ENCODE data around the gene PALM. TPM values are rescaled to one million over a fixed set of nuclear protein-coding genes. Genes with fewer than 3 reads are reported as not detected.

The PALM gene
- polyA plus RNA-seq, 2 of the 4 experiments (the other 2 are of a cell fraction): 3.0 to 15.7 TPM

DNA sequence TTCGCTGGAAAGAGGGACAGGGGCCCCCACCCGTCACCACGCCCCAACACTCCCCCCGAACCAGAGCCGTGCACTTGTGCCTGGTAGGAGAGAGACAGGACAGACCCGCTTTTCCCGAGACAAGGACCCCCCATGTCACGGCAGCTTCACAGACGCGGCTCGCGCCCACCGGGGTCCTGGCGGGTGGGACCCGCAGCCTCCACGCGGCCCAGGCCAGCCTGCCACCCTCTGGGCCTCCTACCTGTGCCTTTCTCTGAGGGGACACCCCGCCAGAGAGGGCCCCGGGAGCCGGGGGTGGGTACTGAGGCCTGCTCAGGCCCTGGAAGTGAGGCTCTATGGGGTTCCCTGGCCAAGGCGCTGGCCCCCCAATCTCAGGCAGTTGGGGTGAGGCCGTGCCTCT is 38.2 kb downstream of the PALM start:
- no peak for DNase-seq (ENCODE audit: low read depth in 1 of 2, low spot score in 1 of 2)
- 92% methylated on average over 6 of the region's 22 CpGs for WGBS (ENCODE audit: missing lambda C conversion rate)
- H3K4me3 ChIP-seq: no peak overlapping the region
- H3K4me1 ChIP-seq: peaks cover 12% of the 10 kb centered on the region; the same call in 2 of the 3 replicates
- ATAC-seq: no peak
- H3K9me3 ChIP-seq: peaks cover 22% of the 10 kb centered on the region
- H3K4me2 ChIP-seq: no peak overlapping the region
- POLR2A ChIA-PET: no interaction called here
- no peak for TF ChIP-seq ZSCAN20 (CRISPR knock-in tag; IDR thresholded peaks at IDR 0.05)
- H3K27ac ChIP-seq: peak overlapping the region in 1 of 2 experiments; percentile 99; a peak in 2 of 6 replicates
- CTCF ChIA-PET: interaction anchor here (4.7 kb wide), 1 partner anchor 13 kb away, joined by 15 read pairs; no protein-coding TSS in a partner anchor
- no peak for FAIRE-seq

DNA sequence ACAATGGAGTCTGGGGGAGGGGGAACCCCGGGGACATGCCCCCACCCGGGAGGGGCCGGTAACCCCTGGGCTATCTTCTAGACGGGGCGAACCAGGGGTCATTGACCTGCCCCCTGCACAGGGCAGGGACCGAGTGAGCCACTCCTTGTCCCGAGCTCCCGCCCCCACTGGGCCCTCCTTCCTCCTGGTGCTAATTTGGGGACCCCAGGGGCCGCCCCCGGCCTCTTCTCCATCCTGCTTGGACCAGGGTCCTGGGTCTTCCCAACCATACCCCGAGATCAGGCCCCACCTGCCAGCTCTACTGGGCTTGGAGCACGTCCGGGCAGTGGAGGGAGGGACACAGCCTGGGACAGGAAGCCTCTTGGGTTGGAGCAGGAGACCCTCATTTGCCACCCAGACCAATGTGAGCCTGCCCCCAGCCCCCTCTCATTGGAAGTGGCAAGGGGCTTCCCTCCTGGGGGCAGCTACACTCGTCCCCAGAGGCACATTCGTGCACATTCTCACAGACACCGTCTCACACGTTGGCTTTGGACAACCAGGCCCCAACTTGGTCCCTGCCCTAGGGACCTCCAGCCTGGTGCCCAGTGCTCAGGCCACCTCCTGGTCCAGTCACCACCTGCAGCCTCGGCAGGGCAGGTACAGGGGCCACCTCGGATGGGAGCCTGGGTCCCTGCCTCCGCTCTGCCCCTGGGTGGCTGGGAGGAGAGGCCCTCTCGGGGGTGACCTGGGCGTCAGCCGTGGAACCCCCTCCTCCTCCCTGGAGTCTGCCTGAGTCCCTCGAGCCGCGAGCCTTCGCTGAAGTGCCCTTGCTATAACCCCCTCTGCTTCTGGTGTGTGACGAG is 38.9 kb downstream of the PALM start:
- ATAC-seq (no peak), FAIRE-seq (no peak), DNase-seq (ENCODE audit: low read depth in 1 of 2, low spot score in 1 of 2) (no peak)
- CTCF ChIA-PET: interaction anchor here (2.0 to 4.7 kb wide), 2 partner anchors 13 to 14 kb away, joined by 5 to 15 read pairs; no protein-coding TSS in a partner anchor
- no peak overlapping the region for H3K4me3 ChIP-seq
- peak overlapping the region in 1 of 2 experiments; percentile 99; a peak in 3 of 6 replicates for H3K27ac ChIP-seq
- POLR2A ChIA-PET: no interaction called here
- peaks cover 22% of the 10 kb centered on the region for H3K9me3 ChIP-seq
- H3K4me1 ChIP-seq: peaks cover 12% of the 10 kb centered on the region; the same call in 2 of the 3 replicates
- no peak overlapping the region for H3K4me2 ChIP-seq
- whole genome bisulfite sequencing (ENCODE audit: missing lambda C conversion rate): 97% methylated on average over 14 of the region's 28 CpGs
- no peak for TF ChIP-seq SREBF2 (IDR thresholded peaks at IDR 0.05)
- TF ChIP-seq KDM1A (IDR thresholded peaks at IDR 0.05; ENCODE audit: low read depth): peak; percentile 73; the same call in 1 of the 2 replicates
- TF ChIP-seq ZSCAN20 (CRISPR knock-in tag; IDR thresholded peaks at IDR 0.05): no peak
- no peak for TF ChIP-seq RNF2 (IDR thresholded peaks at IDR 0.05; ENCODE audit: borderline replicate concordance, low read depth)
- no peak for TF ChIP-seq CBX2 (IDR thresholded peaks at IDR 0.05; ENCODE audit: borderline replicate concordance, low read depth)
- TF ChIP-seq CHD4 (IDR thresholded peaks at IDR 0.05; ENCODE audit: borderline replicate concordance): peak; percentile 22; the same call in 1 of the 2 replicates
- TF ChIP-seq, protein P1, sequence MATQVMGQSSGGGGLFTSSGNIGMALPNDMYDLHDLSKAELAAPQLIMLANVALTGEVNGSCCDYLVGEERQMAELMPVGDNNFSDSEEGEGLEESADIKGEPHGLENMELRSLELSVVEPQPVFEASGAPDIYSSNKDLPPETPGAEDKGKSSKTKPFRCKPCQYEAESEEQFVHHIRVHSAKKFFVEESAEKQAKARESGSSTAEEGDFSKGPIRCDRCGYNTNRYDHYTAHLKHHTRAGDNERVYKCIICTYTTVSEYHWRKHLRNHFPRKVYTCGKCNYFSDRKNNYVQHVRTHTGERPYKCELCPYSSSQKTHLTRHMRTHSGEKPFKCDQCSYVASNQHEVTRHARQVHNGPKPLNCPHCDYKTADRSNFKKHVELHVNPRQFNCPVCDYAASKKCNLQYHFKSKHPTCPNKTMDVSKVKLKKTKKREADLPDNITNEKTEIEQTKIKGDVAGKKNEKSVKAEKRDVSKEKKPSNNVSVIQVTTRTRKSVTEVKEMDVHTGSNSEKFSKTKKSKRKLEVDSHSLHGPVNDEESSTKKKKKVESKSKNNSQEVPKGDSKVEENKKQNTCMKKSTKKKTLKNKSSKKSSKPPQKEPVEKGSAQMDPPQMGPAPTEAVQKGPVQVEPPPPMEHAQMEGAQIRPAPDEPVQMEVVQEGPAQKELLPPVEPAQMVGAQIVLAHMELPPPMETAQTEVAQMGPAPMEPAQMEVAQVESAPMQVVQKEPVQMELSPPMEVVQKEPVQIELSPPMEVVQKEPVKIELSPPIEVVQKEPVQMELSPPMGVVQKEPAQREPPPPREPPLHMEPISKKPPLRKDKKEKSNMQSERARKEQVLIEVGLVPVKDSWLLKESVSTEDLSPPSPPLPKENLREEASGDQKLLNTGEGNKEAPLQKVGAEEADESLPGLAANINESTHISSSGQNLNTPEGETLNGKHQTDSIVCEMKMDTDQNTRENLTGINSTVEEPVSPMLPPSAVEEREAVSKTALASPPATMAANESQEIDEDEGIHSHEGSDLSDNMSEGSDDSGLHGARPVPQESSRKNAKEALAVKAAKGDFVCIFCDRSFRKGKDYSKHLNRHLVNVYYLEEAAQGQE (IDR thresholded peaks at IDR 0.05): no peak
- TF ChIP-seq GATA3 (IDR thresholded peaks at IDR 0.05; ENCODE audit: borderline replicate concordance): no peak
- no peak for TF ChIP-seq TFCP2L1 (CRISPR knock-in tag; IDR thresholded peaks at IDR 0.05)
- TF ChIP-seq, protein P2, sequence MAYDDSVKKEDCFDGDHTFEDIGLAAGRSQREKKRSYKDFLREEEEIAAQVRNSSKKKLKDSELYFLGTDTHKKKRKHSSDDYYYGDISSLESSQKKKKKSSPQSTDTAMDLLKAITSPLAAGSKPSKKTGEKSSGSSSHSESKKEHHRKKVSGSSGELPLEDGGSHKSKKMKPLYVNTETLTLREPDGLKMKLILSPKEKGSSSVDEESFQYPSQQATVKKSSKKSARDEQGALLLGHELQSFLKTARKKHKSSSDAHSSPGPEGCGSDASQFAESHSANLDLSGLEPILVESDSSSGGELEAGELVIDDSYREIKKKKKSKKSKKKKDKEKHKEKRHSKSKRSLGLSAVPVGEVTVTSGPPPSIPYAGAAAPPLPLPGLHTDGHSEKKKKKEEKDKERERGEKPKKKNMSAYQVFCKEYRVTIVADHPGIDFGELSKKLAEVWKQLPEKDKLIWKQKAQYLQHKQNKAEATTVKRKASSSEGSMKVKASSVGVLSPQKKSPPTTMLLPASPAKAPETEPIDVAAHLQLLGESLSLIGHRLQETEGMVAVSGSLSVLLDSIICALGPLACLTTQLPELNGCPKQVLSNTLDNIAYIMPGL (CRISPR knock-in tag; IDR thresholded peaks at IDR 0.05; ENCODE audit: borderline replicate concordance): no peak
- TF ChIP-seq RARB (CRISPR knock-in tag; IDR thresholded peaks at IDR 0.05): no peak
- TF ChIP-seq CBX8 (IDR thresholded peaks at IDR 0.05): no peak

DNA sequence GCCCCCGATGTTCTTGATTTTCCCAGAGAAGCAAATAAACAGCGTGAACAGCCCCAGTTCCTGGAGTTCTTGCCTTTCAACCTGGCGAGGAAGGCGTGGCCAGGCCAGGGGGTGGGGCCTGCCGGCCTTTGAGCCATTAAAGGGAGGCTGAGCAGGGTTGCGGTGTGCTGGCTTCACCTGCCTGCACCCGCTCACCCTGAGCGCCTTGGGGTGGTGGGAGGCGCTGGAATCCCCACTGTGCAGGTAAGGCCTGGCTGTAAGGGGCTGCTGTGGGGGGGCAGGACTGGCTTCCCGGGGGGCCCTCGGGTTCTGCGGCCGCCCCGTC is 39.5 kb downstream of the PALM start:
- ChIA-PET POLR2A (no interaction called here), CTCF (interaction anchor here (2.0 kb wide), 1 partner anchor 14 kb away, joined by 5 read pairs; no protein-coding TSS in a partner anchor)
- DNase-seq (ENCODE audit: low read depth in 1 of 2, low spot score in 1 of 2) (no peak), FAIRE-seq (no peak), ATAC-seq (no peak)
- Histone ChIP-seq H3K4me2 (no peak overlapping the region), H3K4me3 (no peak overlapping the region), H3K9me3 (peaks cover 22% of the 10 kb centered on the region), H3K27ac (peak overlapping the region in 1 of 2 experiments; percentile 99; a peak in 3 of 6 replicates), H3K4me1 (peaks cover 12% of the 10 kb centered on the region; the same call in 2 of the 3 replicates)
- 100% methylated on average over 1 of the region's 14 CpGs for WGBS (ENCODE audit: missing lambda C conversion rate)
- TF ChIP-seq, protein P3, sequence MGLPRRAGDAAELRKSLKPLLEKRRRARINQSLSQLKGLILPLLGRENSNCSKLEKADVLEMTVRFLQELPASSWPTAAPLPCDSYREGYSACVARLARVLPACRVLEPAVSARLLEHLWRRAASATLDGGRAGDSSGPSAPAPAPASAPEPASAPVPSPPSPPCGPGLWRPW (IDR thresholded peaks at IDR 0.05): no peak
- TF ChIP-seq POLR2AphosphoS2 (conservative IDR thresholded peaks at IDR 0.05; ENCODE audit: low read length) (no peak), HEYL (CRISPR knock-in tag; IDR thresholded peaks at IDR 0.05) (no peak), FOSB (CRISPR knock-in tag; IDR thresholded peaks at IDR 0.05) (no peak), CEBPB (IDR thresholded peaks at IDR 0.05) (no peak), ZSCAN20 (CRISPR knock-in tag; IDR thresholded peaks at IDR 0.05) (no peak), TFCP2L1 (CRISPR knock-in tag; IDR thresholded peaks at IDR 0.05) (no peak), CBX8 (IDR thresholded peaks at IDR 0.05) (no peak)
- TF ChIP-seq, protein P4, sequence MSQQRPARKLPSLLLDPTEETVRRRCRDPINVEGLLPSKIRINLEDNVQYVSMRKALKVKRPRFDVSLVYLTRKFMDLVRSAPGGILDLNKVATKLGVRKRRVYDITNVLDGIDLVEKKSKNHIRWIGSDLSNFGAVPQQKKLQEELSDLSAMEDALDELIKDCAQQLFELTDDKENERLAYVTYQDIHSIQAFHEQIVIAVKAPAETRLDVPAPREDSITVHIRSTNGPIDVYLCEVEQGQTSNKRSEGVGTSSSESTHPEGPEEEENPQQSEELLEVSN (IDR thresholded peaks at IDR 0.05; ENCODE audit: borderline replicate concordance, low read depth): no peak
- TF ChIP-seq, protein P5, sequence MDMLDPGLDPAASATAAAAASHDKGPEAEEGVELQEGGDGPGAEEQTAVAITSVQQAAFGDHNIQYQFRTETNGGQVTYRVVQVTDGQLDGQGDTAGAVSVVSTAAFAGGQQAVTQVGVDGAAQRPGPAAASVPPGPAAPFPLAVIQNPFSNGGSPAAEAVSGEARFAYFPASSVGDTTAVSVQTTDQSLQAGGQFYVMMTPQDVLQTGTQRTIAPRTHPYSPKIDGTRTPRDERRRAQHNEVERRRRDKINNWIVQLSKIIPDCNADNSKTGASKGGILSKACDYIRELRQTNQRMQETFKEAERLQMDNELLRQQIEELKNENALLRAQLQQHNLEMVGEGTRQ (IDR thresholded peaks at IDR 0.05): no peak

Measured in A549 (cell line).